Activated CD8-positive, alpha-beta memory T cell treated with anti-CD3 and anti-CD28 coated beads, Interleukin-2, amount 50 U/mL, for 4 hours (primary cell): ENCODE measurements around the gene GPR61.
A peak's percentile ranks its signal among the peaks of the same experiment; 100 is the strongest.

Source experiments
- DNase-seq: peaks from one replicate; pipeline ENCODE4 v3.0.0-alpha.2; 2020

The GPR61 gene

GRCh38 chr1:109537450-109538178 is 2.1 kb upstream of the GPR61 start:
- DNase-seq, result no peak

GRCh38 chr1:109538827-109539555 is 681 bp upstream of the GPR61 start:
- DNase-seq, result no peak

- DNase-seq, result no peak
Measured at GRCh38 chr1:109541102-109541501, 1.4 kb downstream of the GPR61 start.

GRCh38 chr1:109542657-109543056 is 3.0 kb downstream of the GPR61 start:
- no peak for DNase-seq

GRCh38 chr1:109543283-109543987 is 3.8 kb downstream of the GPR61 start:
- no peak for DNase-seq

- DNase-seq, result no peak
Measured at GRCh38 chr1:109543988-109544735, 4.5 kb downstream of the GPR61 start.

- DNase-seq, result peak; percentile 89
Measured at GRCh38 chr1:109546311-109547109, 6.8 kb downstream of the GPR61 start.

GRCh38 chr1:109547463-109548320 is 8.0 kb downstream of the GPR61 start:
- DNase-seq, result no peak

- peak; percentile 94 for DNase-seq
Measured at GRCh38 chr1:109548321-109549267, 8.9 kb downstream of the GPR61 start, which contains the start of gene GNAI3. Gene GNAI3 (plus strand): TSS chr1:109548615. CDS start chr1:109548721, 106 bp downstream.

GRCh38 chr1:109556563-109556962 is 16.9 kb downstream of the GPR61 start:
- DNase-seq, result no peak

GRCh38 chr1:109557520-109557919 is 17.8 kb downstream of the GPR61 start:
- no peak for DNase-seq

- no peak for DNase-seq
Measured at GRCh38 chr1:109559995-109560394, 20.3 kb downstream of the GPR61 start.

GRCh38 chr1:109564194-109564878 is 24.7 kb downstream of the GPR61 start:
- DNase-seq, result no peak

- DNase-seq, result no peak
Measured at GRCh38 chr1:109565241-109565640, 25.6 kb downstream of the GPR61 start.

- DNase-seq, result no peak
Measured at GRCh38 chr1:109566982-109567381, 27.3 kb downstream of the GPR61 start.

GRCh38 chr1:109567877-109568672 is 28.4 kb downstream of the GPR61 start:
- no peak for DNase-seq

- no peak for DNase-seq
Measured at GRCh38 chr1:109569323-109569722, 29.7 kb downstream of the GPR61 start.

- DNase-seq, result no peak
Measured at GRCh38 chr1:109570414-109570813, 30.7 kb downstream of the GPR61 start.
